Esophagus muscularis mucosa (tissue), 4 donors: ENCODE measurements around the gene KLK7. TPM values are rescaled to one million over a fixed set of nuclear protein-coding genes. Genes with fewer than 3 reads are reported as not detected.

ENCODE experiments used
- DNase-seq: peaks from one replicate; pipeline ENCODE4 v3.0.0-alpha.2; 2017; ENCODE audit errors: extremely low spot score
- H3K27ac ChIP-seq, 4 donors: fragments of 200-600 bp; sonication (generic); replicated peaks in 1 of 4; 1 replicate in 3 of 4; 2 replicates in 1 of 4; pipeline ENCODE4 v1.5.1; 2016 to 2019; ENCODE audit warnings: mild to moderate bottlenecking in 1 of 4
- H3K27me3 ChIP-seq, 4 donors: fragments of 200-600 bp; sonication (generic); one replicate each; pipeline versions ENCODE4 v1.5.1 to v1.6.0; 2016 to 2019
- H3K36me3 ChIP-seq, 4 donors: fragments of 200-600 bp; sonication (generic); one replicate each; pipeline ENCODE4 v1.5.1; 2016 to 2019
- H3K4me1 ChIP-seq, 4 donors: fragments of 200-600 bp; sonication (generic); one replicate each; pipeline ENCODE4 v1.5.1; 2016 to 2019
- H3K4me3 ChIP-seq, 4 donors: fragments of 200-600 bp; sonication (generic); 1 replicate in 2 of 4; 2 replicates in 2 of 4; pipeline ENCODE4 v1.5.1; 2016 to 2019; ENCODE audit warnings: mild to moderate bottlenecking in 4 of 4, moderate library complexity in 1 of 4
- H3K9me3 ChIP-seq, 4 donors: fragments of 200-600 bp; sonication (generic); 1 replicate in 3 of 4; 2 replicates in 1 of 4; pipeline ENCODE4 v1.5.1; 2016 to 2019
- CTCF ChIP-seq, 3 experiments: fragments of 200-600 bp in 2 of 3; fragments of 450-650 bp in 1 of 3; sonication (generic) in 2 of 3; IDR thresholded peaks; one replicate each; pipeline ENCODE4 v1.5.1; 2017 to 2019; ENCODE audit warnings: antibody characterized with exemption in 3 of 3, mild to moderate bottlenecking in 2 of 3, moderate library complexity in 1 of 3
- EP300 ChIP-seq: sonication (generic); formaldehyde crosslinking; IDR thresholded peaks from one replicate; pipeline ENCODE4 v1.6.1; 2017; ENCODE audit warnings: antibody characterized with exemption
- POLR2A ChIP-seq: fragments of 450-650 bp; IDR thresholded peaks from one replicate; pipeline ENCODE4 v1.6.1; 2017; ENCODE audit warnings: antibody characterized with exemption, moderate library complexity, mild to moderate bottlenecking, low read depth
- POLR2AphosphoS5 ChIP-seq, 2 donors: sonication (generic); formaldehyde crosslinking; IDR thresholded peaks; one replicate each; pipeline ENCODE4 v1.6.1; 2017; ENCODE audit warnings: antibody characterized with exemption in 2 of 2
- WGBS: methylation state at CpG from one replicate; pipeline ENCODE4 v1.1.5; 2018; 5-methylcytosine and 5-hydroxymethylcytosine counted together
- intact Hi-C: fragments of 100-400 bp; cut with DNase I; formaldehyde crosslinking; loops from one replicate; pipeline ENCODE4 v1.15.1; 2023
- total RNA-seq, 4 donors: library from RNA; depleted of rRNA; stranded (reverse); fragments of >200 nt; gene quantifications; one replicate each; pipeline versions ENCODE4 v1.1.0 to v1.2.1, GENCODE V29; 2016

The KLK7 gene
- total RNA-seq, 4 donors from 2014 or later: 0.32 to 0.33 TPM; not detected in 2

GRCh38 chr19:51016798-51017683 lies 33.3 kb upstream of the KLK7 start:
- Histone ChIP-seq H3K36me3 (no peaks in the 10 kb centered on the region), H3K9me3 (no peaks in the 10 kb centered on the region), H3K4me1 (peaks cover 17 to 31% (median 28%) of the 10 kb centered on the region in 4 donors), H3K4me3 (peak overlapping the region in 3 of 4 donors; percentile 14 to 45 (median 33)), H3K27me3 (peaks cover 0 to 92% (median 34%) of the 10 kb centered on the region in 4 donors), H3K27ac (no peak overlapping the region)
- DNase-seq: no peak
- TF ChIP-seq CTCF (IDR thresholded peaks at IDR 0.05) (peak in 1 of 3 experiments; percentile 61), EP300 (no peak)
- 2% methylated on average over 68 of the region's 68 CpGs for WGBS
- intact Hi-C loops: no loop called here

GRCh38 chr19:51015691-51016267 lies 32.1 kb upstream of the KLK7 start:
- intact Hi-C loops: no loop called here
- WGBS: 77% methylated on average over 14 of the region's 19 CpGs
- DNase-seq: no peak

GRCh38 chr19:51014242-51014641 lies 30.5 kb upstream of the KLK7 start:
- no peaks in the 10 kb centered on the region for H3K9me3 ChIP-seq
- H3K27ac ChIP-seq: no peak overlapping the region
- peaks cover 0 to 98% (median 28%) of the 10 kb centered on the region in 4 donors for H3K27me3 ChIP-seq
- intact Hi-C loops: no loop called here
- peaks cover 14 to 23% (median 22%) of the 10 kb centered on the region in 4 donors for H3K4me1 ChIP-seq
- DNase-seq: no peak
- WGBS: 91% methylated on average over 5 of the region's 6 CpGs
- H3K36me3 ChIP-seq: no peaks in the 10 kb centered on the region
- no peak overlapping the region for H3K4me3 ChIP-seq
- TF ChIP-seq POLR2AphosphoS5 (IDR thresholded peaks at IDR 0.05): no peak
- TF ChIP-seq POLR2A: no peak
- no peak for TF ChIP-seq CTCF (IDR thresholded peaks at IDR 0.05)
- no peak for TF ChIP-seq EP300

More at GRCh38 chr19:51015691-51016267, 32.1 kb upstream of the KLK7 start:
- no peak overlapping the region for H3K27ac ChIP-seq
- peaks cover 0 to 96% (median 34%) of the 10 kb centered on the region in 4 donors for H3K27me3 ChIP-seq
- no peaks in the 10 kb centered on the region for H3K9me3 ChIP-seq
- H3K4me3 ChIP-seq: no peak overlapping the region
- peaks cover 17 to 31% (median 28%) of the 10 kb centered on the region in 4 donors for H3K4me1 ChIP-seq
- no peak for TF ChIP-seq CTCF (IDR thresholded peaks at IDR 0.05)
- no peak for TF ChIP-seq POLR2AphosphoS5 (IDR thresholded peaks at IDR 0.05)
- no peak for TF ChIP-seq EP300
- TF ChIP-seq POLR2A: no peak
- no peaks in the 10 kb centered on the region for H3K36me3 ChIP-seq

- DNase-seq: no peak
- Histone ChIP-seq H3K9me3 (no peaks in the 10 kb centered on the region), H3K27me3 (peaks cover 0 to 92% (median 21%) of the 10 kb centered on the region in 4 donors), H3K27ac (no peak overlapping the region), H3K4me3 (no peak overlapping the region), H3K36me3 (no peaks in the 10 kb centered on the region), H3K4me1 (peaks cover 4 to 13% (median 10%) of the 10 kb centered on the region in 4 donors)
- intact Hi-C loops: no loop called here
- 73% methylated on average over 12 of the region's 12 CpGs for WGBS
- no peak for TF ChIP-seq POLR2AphosphoS5 (IDR thresholded peaks at IDR 0.05)
- no peak for TF ChIP-seq CTCF (IDR thresholded peaks at IDR 0.05)
- no peak for TF ChIP-seq POLR2A
- TF ChIP-seq EP300: no peak
Measured at GRCh38 chr19:51012661-51013190, 29.0 kb upstream of the KLK7 start.
